ENCODE data around the gene POMGNT2. TPM values are rescaled to one million over a fixed set of nuclear protein-coding genes. Genes with fewer than 3 reads are reported as not detected.

The POMGNT2 gene
- total and polyA plus RNA-seq, 2 experiments from 2014 or later, result 10.7 to 26.1 TPM

DNA sequence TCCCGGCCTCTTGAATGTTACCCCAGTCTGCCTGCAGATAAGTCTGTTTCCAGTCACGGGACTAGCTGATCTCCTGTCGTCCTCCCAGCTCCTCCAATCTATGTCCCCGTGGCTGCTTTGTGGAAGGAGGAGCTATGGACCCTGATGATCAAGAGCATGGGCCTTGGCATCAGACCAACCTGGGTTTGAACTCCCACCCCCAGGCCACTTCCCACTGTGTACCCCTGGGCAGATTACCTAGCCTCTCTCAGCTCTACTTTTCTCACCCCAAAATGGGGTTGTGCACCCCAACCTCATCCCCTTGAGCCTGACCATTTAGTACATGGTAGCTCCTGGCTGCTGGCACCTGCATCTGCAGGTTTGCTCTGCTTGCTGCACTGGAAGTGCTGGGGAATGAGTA, 71.0 kb downstream of the POMGNT2 start (continued):
- TF ChIP-seq, protein P1, sequence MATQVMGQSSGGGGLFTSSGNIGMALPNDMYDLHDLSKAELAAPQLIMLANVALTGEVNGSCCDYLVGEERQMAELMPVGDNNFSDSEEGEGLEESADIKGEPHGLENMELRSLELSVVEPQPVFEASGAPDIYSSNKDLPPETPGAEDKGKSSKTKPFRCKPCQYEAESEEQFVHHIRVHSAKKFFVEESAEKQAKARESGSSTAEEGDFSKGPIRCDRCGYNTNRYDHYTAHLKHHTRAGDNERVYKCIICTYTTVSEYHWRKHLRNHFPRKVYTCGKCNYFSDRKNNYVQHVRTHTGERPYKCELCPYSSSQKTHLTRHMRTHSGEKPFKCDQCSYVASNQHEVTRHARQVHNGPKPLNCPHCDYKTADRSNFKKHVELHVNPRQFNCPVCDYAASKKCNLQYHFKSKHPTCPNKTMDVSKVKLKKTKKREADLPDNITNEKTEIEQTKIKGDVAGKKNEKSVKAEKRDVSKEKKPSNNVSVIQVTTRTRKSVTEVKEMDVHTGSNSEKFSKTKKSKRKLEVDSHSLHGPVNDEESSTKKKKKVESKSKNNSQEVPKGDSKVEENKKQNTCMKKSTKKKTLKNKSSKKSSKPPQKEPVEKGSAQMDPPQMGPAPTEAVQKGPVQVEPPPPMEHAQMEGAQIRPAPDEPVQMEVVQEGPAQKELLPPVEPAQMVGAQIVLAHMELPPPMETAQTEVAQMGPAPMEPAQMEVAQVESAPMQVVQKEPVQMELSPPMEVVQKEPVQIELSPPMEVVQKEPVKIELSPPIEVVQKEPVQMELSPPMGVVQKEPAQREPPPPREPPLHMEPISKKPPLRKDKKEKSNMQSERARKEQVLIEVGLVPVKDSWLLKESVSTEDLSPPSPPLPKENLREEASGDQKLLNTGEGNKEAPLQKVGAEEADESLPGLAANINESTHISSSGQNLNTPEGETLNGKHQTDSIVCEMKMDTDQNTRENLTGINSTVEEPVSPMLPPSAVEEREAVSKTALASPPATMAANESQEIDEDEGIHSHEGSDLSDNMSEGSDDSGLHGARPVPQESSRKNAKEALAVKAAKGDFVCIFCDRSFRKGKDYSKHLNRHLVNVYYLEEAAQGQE (IDR thresholded peaks at IDR 0.05; ENCODE audit: unreplicated experiment), result no peak

DNA sequence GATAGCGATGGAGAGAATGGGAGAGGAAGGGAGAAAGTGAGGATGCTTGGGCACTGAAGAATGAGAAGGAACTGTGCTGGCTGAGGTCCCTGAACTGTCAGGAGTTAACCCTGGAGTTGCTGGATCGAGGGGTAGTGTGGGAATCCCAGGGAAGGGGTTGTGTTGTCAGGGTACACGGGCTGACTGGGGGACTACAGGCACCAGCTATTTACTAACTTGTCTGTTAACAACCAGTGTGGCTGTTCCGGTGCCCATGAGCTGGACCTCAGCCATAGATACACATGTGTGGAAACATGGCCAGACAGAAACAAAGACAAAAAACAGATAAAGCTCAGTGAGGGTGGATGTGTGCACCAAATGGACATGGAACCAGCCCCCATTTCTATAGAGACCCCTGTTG, 71.7 kb downstream of the POMGNT2 start:
- no peaks in the 10 kb centered on the region for H3K4me1 ChIP-seq (ENCODE audit: insufficient read depth)
- no peak for ATAC-seq
- H3K27ac ChIP-seq (ENCODE audit: low read depth), result no peak overlapping the region
- H3K27me3 ChIP-seq (ENCODE audit: insufficient read depth), result no peaks in the 10 kb centered on the region
- Mint-ChIP-seq H3K27ac (no peak overlapping the region), H3K4me3 (no peak overlapping the region), H3K4me1 (no peaks in the 10 kb centered on the region), H3K27me3 (ENCODE audit: insufficient read depth, low read depth, poor library complexity) (peaks cover 5% of the 10 kb centered on the region), H3K36me3 (ENCODE audit: low read depth) (no peaks in the 10 kb centered on the region), H3K9me3 (no peaks in the 10 kb centered on the region)
- H3K9me2 ChIP-seq (ENCODE audit: insufficient read depth), result no peaks in the 10 kb centered on the region
- no peak for DNase-seq (ENCODE audit: low spot score)
- no peaks in the 10 kb centered on the region for H3K79me2 ChIP-seq (replicated peaks; ENCODE audit: insufficient read depth)
- H3K4me2 ChIP-seq, result no peak overlapping the region
- H2AFZ ChIP-seq, result no peak overlapping the region
- no peak for TF ChIP-seq NANOG (IDR thresholded peaks at IDR 0.05; ENCODE audit: borderline replicate concordance)
- TF ChIP-seq ZNF331 (CRISPR knock-in tag; IDR thresholded peaks at IDR 0.05; ENCODE audit: low read depth), result no peak
- TF ChIP-seq, protein P2, sequence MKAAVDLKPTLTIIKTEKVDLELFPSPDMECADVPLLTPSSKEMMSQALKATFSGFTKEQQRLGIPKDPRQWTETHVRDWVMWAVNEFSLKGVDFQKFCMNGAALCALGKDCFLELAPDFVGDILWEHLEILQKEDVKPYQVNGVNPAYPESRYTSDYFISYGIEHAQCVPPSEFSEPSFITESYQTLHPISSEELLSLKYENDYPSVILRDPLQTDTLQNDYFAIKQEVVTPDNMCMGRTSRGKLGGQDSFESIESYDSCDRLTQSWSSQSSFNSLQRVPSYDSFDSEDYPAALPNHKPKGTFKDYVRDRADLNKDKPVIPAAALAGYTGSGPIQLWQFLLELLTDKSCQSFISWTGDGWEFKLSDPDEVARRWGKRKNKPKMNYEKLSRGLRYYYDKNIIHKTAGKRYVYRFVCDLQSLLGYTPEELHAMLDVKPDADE (IDR thresholded peaks at IDR 0.05), result no peak
- no peak for TF ChIP-seq POLR2AphosphoS5 (IDR thresholded peaks at IDR 0.05; ENCODE audit: low read depth)
- TF ChIP-seq CREB1 (CRISPR knock-in tag; IDR thresholded peaks at IDR 0.05; ENCODE audit: low read depth), result no peak
- no peak for TF ChIP-seq EZH2 (IDR thresholded peaks at IDR 0.05; ENCODE audit: low read depth, unreplicated experiment)
- no peak for TF ChIP-seq ZNF114 (CRISPR knock-in tag; IDR thresholded peaks at IDR 0.05)
- TF ChIP-seq, protein P3, sequence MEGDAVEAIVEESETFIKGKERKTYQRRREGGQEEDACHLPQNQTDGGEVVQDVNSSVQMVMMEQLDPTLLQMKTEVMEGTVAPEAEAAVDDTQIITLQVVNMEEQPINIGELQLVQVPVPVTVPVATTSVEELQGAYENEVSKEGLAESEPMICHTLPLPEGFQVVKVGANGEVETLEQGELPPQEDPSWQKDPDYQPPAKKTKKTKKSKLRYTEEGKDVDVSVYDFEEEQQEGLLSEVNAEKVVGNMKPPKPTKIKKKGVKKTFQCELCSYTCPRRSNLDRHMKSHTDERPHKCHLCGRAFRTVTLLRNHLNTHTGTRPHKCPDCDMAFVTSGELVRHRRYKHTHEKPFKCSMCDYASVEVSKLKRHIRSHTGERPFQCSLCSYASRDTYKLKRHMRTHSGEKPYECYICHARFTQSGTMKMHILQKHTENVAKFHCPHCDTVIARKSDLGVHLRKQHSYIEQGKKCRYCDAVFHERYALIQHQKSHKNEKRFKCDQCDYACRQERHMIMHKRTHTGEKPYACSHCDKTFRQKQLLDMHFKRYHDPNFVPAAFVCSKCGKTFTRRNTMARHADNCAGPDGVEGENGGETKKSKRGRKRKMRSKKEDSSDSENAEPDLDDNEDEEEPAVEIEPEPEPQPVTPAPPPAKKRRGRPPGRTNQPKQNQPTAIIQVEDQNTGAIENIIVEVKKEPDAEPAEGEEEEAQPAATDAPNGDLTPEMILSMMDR (conservative IDR thresholded peaks at IDR 0.05; ENCODE audit: low read depth in 2 of 2), result no peak
- TF ChIP-seq, protein P4, sequence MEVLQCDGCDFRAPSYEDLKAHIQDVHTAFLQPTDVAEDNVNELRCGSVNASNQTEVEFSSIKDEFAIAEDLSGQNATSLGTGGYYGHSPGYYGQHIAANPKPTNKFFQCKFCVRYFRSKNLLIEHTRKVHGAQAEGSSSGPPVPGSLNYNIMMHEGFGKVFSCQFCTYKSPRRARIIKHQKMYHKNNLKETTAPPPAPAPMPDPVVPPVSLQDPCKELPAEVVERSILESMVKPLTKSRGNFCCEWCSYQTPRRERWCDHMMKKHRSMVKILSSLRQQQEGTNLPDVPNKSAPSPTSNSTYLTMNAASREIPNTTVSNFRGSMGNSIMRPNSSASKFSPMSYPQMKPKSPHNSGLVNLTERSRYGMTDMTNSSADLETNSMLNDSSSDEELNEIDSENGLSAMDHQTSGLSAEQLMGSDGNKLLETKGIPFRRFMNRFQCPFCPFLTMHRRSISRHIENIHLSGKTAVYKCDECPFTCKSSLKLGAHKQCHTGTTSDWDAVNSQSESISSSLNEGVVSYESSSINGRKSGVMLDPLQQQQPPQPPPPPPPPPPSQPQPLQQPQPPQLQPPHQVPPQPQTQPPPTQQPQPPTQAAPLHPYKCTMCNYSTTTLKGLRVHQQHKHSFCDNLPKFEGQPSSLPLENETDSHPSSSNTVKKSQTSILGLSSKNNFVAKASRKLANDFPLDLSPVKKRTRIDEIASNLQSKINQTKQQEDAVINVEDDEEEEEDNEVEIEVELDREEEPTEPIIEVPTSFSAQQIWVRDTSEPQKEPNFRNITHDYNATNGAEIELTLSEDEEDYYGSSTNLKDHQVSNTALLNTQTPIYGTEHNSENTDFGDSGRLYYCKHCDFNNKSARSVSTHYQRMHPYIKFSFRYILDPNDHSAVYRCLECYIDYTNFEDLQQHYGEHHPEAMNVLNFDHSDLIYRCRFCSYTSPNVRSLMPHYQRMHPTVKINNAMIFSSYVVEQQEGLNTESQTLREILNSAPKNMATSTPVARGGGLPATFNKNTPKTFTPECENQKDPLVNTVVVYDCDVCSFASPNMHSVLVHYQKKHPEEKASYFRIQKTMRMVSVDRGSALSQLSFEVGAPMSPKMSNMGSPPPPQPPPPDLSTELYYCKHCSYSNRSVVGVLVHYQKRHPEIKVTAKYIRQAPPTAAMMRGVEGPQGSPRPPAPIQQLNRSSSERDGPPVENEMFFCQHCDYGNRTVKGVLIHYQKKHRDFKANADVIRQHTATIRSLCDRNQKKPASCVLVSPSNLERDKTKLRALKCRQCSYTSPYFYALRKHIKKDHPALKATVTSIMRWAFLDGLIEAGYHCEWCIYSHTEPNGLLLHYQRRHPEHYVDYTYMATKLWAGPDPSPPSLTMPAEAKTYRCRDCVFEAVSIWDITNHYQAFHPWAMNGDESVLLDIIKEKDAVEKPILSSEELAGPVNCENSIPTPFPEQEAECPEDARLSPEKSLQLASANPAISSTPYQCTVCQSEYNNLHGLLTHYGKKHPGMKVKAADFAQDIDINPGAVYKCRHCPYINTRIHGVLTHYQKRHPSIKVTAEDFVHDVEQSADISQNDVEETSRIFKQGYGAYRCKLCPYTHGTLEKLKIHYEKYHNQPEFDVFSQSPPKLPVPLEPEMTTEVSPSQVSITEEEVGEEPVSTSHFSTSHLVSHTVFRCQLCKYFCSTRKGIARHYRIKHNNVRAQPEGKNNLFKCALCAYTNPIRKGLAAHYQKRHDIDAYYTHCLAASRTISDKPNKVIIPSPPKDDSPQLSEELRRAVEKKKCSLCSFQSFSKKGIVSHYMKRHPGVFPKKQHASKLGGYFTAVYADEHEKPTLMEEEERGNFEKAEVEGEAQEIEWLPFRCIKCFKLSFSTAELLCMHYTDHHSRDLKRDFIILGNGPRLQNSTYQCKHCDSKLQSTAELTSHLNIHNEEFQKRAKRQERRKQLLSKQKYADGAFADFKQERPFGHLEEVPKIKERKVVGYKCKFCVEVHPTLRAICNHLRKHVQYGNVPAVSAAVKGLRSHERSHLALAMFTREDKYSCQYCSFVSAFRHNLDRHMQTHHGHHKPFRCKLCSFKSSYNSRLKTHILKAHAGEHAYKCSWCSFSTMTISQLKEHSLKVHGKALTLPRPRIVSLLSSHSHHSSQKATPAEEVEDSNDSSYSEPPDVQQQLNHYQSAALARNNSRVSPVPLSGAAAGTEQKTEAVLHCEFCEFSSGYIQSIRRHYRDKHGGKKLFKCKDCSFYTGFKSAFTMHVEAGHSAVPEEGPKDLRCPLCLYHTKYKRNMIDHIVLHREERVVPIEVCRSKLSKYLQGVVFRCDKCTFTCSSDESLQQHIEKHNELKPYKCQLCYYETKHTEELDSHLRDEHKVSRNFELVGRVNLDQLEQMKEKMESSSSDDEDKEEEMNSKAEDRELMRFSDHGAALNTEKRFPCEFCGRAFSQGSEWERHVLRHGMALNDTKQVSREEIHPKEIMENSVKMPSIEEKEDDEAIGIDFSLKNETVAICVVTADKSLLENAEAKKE (CRISPR knock-in tag; IDR thresholded peaks at IDR 0.05), result no peak
- no peaks in the 10 kb centered on the region for H4K20me1 ChIP-seq (replicated peaks; ENCODE audit: insufficient read depth)
- H3K36me3 ChIP-seq (ENCODE audit: insufficient read depth), result no peaks in the 10 kb centered on the region
- H3F3A ChIP-seq (replicated peaks; ENCODE audit: low read depth), result no peaks in the 10 kb centered on the region
- H3K4me3 ChIP-seq, result no peak overlapping the region
